Renal cortical epithelial cell (primary cell): ENCODE data around the gene FAM107B. TPM values are rescaled to one million over a fixed set of nuclear protein-coding genes. Genes with fewer than 3 reads are reported as not detected.
"Not testable (repeated sequence)": the region's sequence is repeated elsewhere in the genome, so short reads cannot be mapped to it uniquely, and the experiment has no call there.

Source experiments
- DNase-seq: peaks from one replicate; pipeline ENCODE4 v3.0.0-alpha.2; 2011; ENCODE audit warnings: low read depth
- total RNA-seq: library from RNA; depleted of rRNA; stranded (reverse); fragments of >200 nt; gene quantifications from 2 replicates; pipeline ENCODE4 v1.2.3, GENCODE V29; 2014

FAM107B gene
- total RNA-seq, 1 donor from 2014 or later, result 127 TPM

DNA sequence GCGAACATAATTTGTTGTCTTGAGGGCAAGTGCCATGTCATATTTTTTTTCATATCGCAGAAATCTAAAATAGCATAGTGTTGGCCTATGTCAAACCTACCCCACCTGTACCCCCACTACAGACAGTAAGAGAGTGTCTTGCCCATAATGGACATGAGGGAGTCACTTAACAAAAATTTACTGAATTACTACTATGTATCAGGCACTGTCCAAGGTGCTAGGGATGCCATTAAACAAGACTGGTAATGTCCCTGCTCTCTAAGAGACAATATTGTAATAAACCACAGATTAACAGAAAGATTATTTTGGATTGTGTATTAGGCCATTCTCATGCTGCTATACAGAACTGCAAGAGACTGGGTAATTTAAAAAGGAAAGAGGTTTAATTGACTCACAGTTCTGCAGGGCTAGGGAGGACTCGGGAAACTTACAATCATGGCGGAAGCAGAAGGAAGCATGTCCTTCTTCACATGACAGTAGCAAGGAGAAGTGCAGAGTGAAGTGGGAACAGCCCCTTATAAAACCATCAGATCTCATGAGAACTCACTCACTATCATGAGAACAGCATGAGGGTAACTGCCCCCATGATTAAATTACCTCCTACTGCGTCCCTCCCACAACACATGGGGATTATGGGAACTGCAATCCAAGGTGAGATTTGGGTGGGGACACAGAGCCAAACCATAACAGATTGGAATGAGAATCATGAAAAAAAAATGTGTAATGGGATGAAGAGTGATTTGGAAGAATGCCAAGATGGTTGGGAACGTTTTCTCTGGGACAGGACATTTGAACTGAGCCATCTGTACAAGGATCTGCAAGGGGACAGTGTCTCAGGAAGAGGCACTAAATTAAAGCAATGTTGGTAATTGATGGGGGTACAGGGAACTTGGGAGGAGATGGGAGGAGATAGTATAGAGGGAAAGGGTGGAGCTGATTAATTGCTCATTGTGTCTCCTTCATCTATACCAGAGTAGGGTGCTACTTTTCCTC lies 108.5 kb downstream of the FAM107B start:
- DNase-seq, result no peak

DNA sequence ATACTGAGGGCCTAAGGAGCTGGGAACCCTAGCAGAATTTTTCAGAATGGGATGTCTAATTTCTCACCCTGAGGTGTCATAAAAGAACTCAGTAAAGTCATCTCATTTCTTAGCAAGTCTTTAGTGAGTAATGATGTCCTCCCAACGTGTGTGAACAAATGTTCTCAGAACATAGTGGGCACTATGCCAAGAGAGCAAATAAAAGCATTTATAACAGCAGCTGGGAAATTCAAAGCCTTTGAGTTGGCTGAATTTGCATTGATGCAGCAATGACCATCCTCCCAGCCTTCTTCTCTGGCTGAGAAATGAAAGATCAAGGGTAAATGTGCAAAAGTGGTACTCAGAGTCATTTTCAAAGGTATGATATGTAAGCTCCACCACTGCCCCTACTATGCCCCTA lies 109.4 kb downstream of the FAM107B start:
- peak; percentile 71 for DNase-seq

DNA sequence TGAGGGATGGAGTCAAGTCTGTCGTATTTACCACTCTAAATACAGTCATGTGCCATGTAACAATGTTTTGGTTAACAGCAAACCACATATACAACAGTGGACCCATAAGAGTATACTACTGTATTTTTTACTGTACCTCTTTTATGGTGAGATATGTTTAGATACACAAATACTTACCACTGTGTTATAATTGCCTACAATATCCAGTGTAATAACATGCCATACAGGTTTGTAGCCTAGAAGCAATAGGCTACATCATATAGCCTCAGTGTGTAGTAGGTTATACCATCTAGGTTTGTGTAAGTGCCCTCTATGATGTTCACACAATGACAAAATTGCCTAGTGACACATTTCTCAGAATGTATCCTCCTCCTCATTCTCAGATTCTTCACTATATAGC lies 110.4 kb downstream of the FAM107B start:
- no peak for DNase-seq

GRCh38 chr10:14661818-14662217 lies 112.9 kb downstream of the FAM107B start:
- no peak for DNase-seq

DNA sequence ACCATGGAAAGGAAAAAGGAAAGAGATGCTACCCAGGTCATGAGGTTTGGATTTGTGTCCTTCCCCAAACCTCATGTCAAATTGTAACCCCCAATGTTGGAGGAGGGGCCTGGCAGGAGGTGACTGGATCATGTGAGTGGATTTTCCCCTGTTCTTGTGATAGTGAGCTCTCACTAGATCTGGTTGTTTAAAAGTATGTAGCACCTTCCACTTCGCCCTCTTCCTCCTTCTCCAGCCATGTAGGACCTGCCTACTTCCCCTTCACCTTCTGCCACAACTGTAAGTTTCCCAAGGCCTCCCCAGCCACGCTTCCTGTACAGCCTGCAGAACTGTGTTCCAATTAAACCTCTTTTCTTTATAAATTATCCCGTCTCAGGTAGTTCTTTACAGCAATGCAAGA lies 113.9 kb downstream of the FAM107B start:
- no peak for DNase-seq

DNA sequence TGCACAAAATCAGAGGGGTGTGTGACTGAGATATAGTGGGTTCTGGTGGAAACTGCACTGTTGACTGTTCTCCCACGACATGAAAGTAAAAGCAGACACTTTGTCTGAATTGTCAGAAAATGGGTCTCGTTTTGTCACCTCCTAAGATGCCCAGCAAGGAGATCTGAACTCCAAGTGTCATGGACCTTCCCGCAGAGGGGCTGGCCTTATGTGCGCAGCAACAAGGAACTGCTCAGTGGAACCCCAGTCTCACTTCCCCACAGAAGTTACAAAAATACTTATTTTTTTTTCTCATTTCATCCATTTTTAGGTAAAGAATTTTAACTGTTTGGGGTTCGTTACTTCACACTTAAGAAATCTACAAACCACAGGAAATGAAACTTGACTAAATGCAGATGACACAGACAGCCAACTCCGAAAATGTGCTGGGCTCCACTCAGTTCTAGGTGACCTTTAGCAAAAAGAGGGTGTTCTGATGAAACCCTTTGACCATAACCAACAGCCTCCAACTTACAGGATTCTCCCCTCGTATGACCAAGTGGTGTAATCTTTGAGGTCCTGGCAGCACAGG lies 115.0 kb downstream of the FAM107B start:
- DNase-seq, result no peak

- not testable (repeated sequence) for DNase-seq
Observed at GRCh38 chr10:14659137-14659536, 115.6 kb downstream of the FAM107B start.

DNA sequence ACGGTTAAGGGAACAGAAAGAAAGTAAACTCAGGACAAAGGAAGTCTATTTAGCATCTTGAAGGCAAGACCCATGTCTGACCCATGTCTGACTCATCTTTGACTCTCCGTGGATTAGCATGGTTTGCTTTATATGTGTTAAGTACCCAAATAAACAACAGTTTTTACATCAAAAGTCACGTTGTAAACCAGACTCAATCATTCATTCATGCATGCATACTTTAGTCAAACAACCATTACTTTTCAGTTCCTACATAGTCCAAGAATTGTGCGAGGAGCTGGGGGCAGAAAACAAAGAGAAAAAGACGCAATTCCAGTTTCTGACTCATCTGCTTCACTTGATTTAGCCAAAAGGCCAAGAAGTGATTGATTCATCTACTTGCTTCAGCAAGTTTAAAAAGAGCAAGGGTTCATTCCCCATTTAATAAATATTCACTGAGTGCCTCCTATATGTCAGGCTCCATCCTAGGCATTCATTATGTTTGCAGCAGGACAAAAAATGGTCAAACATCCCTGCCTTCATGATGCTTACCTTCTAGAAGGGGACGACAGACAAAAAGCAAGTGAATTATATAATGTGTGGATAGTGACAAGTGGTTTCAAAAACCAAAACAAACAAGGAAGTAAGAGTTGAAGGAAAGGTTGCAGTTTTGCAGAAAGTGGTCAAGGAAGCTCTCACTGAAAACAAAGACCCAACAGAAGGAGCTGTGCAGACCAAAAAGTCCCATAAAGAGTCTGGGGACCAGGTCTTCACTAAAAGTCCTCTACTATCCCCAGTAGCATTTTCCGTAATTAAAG lies 116.2 kb downstream of the FAM107B start:
- DNase-seq, result peak; percentile 99

DNA sequence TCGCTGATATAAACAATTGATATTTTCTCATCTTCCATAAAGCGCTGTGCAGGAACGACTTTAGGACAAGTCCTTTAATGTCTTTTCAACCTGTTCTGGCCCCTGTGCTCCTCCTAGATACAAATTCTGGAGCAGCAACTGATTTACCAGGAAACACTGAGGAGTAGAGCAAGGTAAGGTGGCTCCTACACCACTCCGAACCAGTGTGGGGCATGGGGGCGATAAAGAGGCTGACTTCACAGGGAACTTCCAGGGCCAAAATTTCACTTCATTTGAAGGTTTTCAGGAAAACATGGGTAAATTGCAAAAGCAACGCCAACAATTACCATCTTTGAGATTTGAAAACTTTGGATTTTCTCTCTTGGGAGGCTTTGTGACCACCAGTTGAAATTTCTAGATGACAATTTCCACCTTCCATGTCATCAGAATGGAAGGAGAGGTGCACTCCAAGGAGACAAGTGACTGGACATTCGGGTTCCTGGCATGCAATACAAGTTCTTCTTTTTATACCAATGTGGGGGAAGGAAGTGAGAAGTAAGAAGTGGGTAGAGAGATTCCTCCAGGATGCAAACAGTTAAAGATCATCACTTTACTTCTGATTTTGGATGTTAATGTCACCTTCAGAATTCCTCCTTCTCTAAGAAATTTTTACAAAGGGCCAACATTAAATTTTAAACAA lies 118.5 kb downstream of the FAM107B start:
- no peak for DNase-seq

DNA sequence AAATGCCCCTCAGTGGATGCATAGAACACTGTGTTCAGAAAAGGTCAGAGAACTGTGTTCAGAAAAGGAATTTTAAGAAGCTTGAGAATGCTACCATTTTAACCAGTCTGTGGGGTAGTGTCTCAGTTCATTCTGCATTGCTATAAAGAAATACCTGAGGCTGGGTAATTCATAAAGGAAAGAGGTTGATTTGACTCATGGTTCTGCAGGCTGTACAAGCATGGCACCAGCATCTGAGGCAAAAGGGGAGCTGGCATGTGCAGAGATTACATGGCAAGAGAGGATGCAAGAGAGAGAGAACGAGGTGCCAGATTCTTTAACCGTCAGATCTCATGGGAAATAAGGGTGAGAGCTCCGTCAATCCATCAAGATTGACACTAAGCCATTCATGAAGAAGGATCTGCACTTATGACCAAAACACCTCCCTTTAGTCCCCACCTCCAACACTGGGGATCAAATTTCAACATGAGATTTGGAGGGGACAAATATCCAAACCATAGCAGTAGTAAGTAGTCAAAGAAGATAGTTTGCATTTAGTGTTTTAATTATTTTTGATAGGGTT lies 119.8 kb downstream of the FAM107B start:
- DNase-seq, result peak; percentile 65

DNA sequence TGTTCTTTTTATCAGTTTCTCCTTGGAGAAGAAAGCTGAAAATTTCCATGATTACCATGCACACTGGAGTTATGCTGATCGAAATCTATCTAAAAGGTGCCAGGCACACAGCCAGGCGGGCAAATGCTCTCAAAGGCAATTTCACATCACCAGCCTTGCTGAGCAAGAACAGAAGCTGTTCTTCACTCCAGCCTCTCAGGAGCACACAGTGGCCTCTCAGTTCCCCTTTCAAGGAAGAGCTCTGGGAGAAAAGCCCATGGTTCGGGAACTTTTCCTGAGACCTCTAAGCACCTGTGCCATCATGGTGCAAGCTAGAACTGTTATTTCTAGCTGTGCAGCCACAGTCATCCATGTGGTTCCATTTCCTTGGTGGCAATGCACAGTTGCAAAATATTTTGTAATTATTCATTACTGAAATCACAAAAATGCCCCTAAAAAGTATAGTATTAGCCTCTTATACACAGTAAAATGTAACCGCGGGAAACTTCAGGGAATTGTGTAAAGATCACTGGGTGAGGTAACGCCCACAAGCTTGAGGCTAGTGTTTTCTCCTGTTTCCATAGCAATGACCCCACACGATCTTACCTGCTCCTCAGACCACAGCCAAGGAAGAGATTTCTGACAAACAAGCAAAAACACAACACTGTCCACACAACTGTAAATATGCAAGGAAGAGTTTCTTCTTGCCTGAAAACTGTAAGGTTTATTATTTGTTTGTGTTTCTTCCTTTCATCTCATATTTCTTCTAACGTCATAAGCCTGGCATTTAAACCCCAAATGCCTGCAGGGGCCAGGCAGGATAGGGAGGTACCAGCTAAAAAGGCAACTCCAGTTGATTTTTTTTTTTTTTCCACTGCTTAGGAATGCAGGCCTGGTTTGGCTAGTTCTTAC lies 121.2 kb downstream of the FAM107B start:
- DNase-seq, result peak; percentile 98

GRCh38 chr10:14652816-14653215 lies 121.9 kb downstream of the FAM107B start:
- no peak for DNase-seq

- DNase-seq, result no peak
Observed at GRCh38 chr10:14652067-14652466, 122.6 kb downstream of the FAM107B start.

- DNase-seq, result no peak
Observed at GRCh38 chr10:14649739-14650138, 125.0 kb downstream of the FAM107B start.

DNA sequence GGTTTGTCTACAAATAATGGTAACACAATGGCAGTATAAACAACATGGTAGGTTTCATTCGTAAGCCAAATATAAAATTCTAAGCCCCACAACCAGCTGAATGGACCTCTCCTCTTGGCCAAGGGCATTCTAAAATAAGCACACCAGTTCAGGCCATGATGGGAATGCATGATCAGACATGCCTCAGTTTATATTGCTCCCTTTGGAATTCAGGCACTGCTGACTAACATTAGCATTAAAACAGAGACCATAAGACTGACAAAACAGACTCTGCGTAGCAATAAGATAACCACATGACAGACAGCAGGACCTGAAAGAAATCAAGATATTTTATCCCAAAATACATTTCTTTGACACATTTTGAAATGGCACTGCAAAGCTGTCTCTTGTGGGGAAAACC lies 125.8 kb downstream of the FAM107B start:
- DNase-seq, result no peak

- DNase-seq, result peak; percentile 69
Observed at GRCh38 chr10:14648005-14648765, 126.5 kb downstream of the FAM107B start.

DNA sequence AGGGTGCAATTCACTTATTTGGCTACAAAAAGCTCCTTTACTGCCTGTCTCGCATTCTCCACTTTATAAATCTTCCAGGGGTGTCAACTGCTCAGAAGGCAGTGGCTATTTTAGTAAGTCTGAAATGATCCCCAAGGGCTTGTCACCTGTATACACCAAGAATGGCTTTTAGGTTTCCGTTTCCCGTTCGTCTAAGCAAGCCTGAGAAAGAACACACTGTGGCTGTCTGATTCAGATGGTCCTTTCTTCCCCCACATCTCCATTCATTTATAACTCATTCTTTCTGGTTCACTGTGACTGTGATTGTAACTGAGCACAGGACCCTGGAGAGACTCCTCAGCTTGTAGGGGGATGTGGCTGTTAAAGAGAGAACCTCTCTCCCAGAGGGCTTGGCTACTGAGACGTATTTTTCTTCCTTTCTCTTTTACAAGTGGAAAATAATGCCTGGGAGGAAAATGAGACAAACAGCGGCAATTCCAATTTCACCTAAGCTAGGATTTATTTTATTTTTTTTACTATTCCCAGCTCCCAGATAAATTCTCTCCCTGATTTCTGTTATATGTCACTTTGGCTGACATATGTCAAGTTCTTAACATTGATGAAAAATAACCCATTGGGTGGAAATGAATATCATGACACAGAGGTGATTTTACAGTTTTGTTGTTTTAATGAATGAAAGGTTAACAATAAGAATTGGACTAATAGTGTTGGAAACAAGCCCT lies 129.3 kb downstream of the FAM107B start:
- DNase-seq, result no peak

DNA sequence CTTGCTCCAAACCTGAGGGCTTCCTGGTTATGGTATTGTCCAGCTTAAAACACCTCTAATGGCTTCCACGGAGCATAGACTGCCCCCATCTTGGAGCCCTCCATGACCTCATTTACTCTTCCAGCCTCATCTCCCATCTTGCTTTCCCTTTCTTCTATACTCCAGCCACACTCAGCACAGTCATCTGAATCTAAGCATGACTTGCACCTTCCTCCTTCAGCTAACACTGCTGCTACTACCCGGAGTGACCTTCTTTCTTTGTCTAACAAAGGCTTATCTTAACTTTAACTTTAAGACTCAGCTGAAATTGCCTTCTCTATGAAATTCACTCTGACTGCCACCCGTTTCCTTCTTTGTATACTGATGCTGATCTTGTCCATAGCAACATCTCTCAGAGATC lies 135.1 kb downstream of the FAM107B start:
- no peak for DNase-seq
